HL-60 (cell line): ENCODE results near the gene ENO1.

Experiments
- DNase-seq, 2 experiments: peaks; one replicate each; pipeline ENCODE4 v3.0.0-alpha.2; 2010 to 2020; ENCODE audit warnings: low read depth in 1 of 2, low spot score in 1 of 2
- H3K27ac ChIP-seq: fragments of 250-450 bp; sonication (Bioruptor Pico); replicated peaks from 2 replicates; pipeline ENCODE4 v1.5.1; 2020; ENCODE audit warnings: mild to moderate bottlenecking, moderate library complexity
- H3K27me3 ChIP-seq: fragments of 250-450 bp; sonication (Bioruptor Pico); 2 replicates; pipeline ENCODE4 v1.5.1; 2021; ENCODE audit warnings: mild to moderate bottlenecking, moderate library complexity; ENCODE audit not compliant: insufficient read depth, poor library complexity, severe bottlenecking
- H3K4me3 ChIP-seq: replicated peaks from 2 replicates; pipeline ENCODE4 v1.5.1; 2011; ENCODE audit warnings: mild to moderate bottlenecking, control low read depth, low read length; ENCODE audit not compliant: insufficient read depth
- CTCF ChIP-seq: IDR thresholded peaks from one replicate; pipeline ENCODE4 v1.5.1; 2011; ENCODE audit warnings: low read length, control low read depth, inconsistent platforms; ENCODE audit not compliant: insufficient read depth
- GABPA ChIP-seq: IDR thresholded peaks from 2 replicates; pipeline ENCODE4 v1.6.1; 2012; ENCODE audit warnings: low read depth
- POLR2AphosphoS5 ChIP-seq: IDR thresholded peaks from 2 replicates; pipeline ENCODE4 v1.6.1; 2012; ENCODE audit warnings: low read depth
- REST ChIP-seq: IDR thresholded peaks from 2 replicates; pipeline ENCODE4 v1.6.1; 2012; ENCODE audit warnings: low read depth; ENCODE audit not compliant: insufficient replicate concordance
- SPI1 ChIP-seq: IDR thresholded peaks from 2 replicates; pipeline ENCODE4 v1.6.1; 2012; ENCODE audit warnings: low read depth, mild to moderate bottlenecking, borderline replicate concordance

Gene ENO1

GRCh38 chr1:8818325-8818775 lies 60.1 kb downstream of the ENO1 start:
- peak overlapping the region; percentile 46 for H3K4me3 ChIP-seq
- peak in 1 of 2 experiments; percentile 17 for DNase-seq
- H3K27me3 ChIP-seq, result no peaks in the 10 kb centered on the region
- peak overlapping the region; percentile 68 for H3K27ac ChIP-seq
- no peak for TF ChIP-seq CTCF
- TF ChIP-seq SPI1, result peak; percentile 27; the same call in 1 of the 2 replicates

- peak; percentile 88 to 91 for DNase-seq
- TF ChIP-seq CTCF (no peak), POLR2AphosphoS5 (peak; percentile 93; the same call in 1 of the 2 replicates), REST (peak; percentile 42)
These were observed 60.8 kb downstream of the ENO1 start, which contains the start of gene RERE for GRCh38 chr1:8817412-8818324. TSS of gene RERE (minus strand) at chr1:8817640.

GRCh38 chr1:8816831-8817411 lies 61.6 kb downstream of the ENO1 start:
- TF ChIP-seq REST, result no peak
- TF ChIP-seq POLR2AphosphoS5, result no peak
- no peak for TF ChIP-seq CTCF
- no peak for TF ChIP-seq SPI1
- TF ChIP-seq GABPA, result no peak
- H3K4me3 ChIP-seq, result peak overlapping the region; percentile 85
- peak overlapping the region; percentile 77 for H3K27ac ChIP-seq
- H3K27me3 ChIP-seq, result no peaks in the 10 kb centered on the region
- DNase-seq, result peak in 1 of 2 experiments; percentile 12

More at GRCh38 chr1:8817412-8818324, 60.8 kb downstream of the ENO1 start, which contains the start of gene RERE:
- Histone ChIP-seq H3K4me3 (peak within 1 kb of the TSS; percentile 85), H3K27me3 (no peaks in the 10 kb centered on the region), H3K27ac (peak within 1 kb of the TSS; percentile 77)
